ENCODE measurements around the gene MEIG1. TPM values are rescaled to one million over a fixed set of nuclear protein-coding genes. Genes with fewer than 3 reads are reported as not detected.
"Not testable (repeated sequence)": the region's sequence is repeated elsewhere in the genome, so short reads cannot be mapped to it uniquely, and the experiment has no call there.

MEIG1 gene
- polyA plus RNA-seq, 6 donors from 2014 or later: 0.99 to 2.2 (median 1.2) TPM; not detected in 3

GRCh38 chr10:14974153-14974998 lies 15.2 kb downstream of the MEIG1 start:
- DNase-seq; H3K9me3 Mint-ChIP-seq; H3K36me3 Mint-ChIP-seq; ATAC-seq (ENCODE audit: low read depth in 2 of 2); H3K4me3 Mint-ChIP-seq; H3K4me1 Mint-ChIP-seq: not testable (repeated sequence)
- Mint-ChIP-seq H3K27me3 (peaks cover 8 to 29% (median 14%) of the 10 kb centered on the region in 3 donors), H3K27ac (peak overlapping the region in 1 of 6 donors; percentile 10)

- Mint-ChIP-seq H3K36me3 (no peaks in the 10 kb centered on the region), H3K27ac (peak overlapping the region in 1 of 6 donors; percentile 44), H3K9me3 (no peaks in the 10 kb centered on the region), H3K27me3 (peaks cover 8 to 31% (median 14%) of the 10 kb centered on the region in 3 donors), H3K4me3 (no peak overlapping the region), H3K4me1 (peaks cover 2 to 10% (median 6%) of the 10 kb centered on the region in 3 donors)
- ATAC-seq (ENCODE audit: low read depth in 2 of 2): peak in 1 of 2 donors; percentile 28
- DNase-seq: no peak
Observed at GRCh38 chr10:14975672-14976273, 16.6 kb downstream of the MEIG1 start.

GRCh38 chr10:14982744-14983143 lies 23.6 kb downstream of the MEIG1 start:
- Mint-ChIP-seq H3K27me3 (peaks cover 12 to 37% (median 31%) of the 10 kb centered on the region in 3 donors), H3K36me3 (no peaks in the 10 kb centered on the region), H3K27ac (no peak overlapping the region), H3K4me3 (no peak overlapping the region), H3K4me1 (no peaks in the 10 kb centered on the region), H3K9me3 (no peaks in the 10 kb centered on the region)
- ATAC-seq (ENCODE audit: low read depth in 2 of 2) (no peak), DNase-seq (no peak)

- not testable (repeated sequence) for H3K9me3 Mint-ChIP-seq
Observed at GRCh38 chr10:14989552-14989951, 30.4 kb downstream of the MEIG1 start.

GRCh38 chr10:14991035-14991749 lies 32.0 kb downstream of the MEIG1 start:
- H3K27ac Mint-ChIP-seq: peak overlapping the region in 2 of 6 donors; percentile 76 to 86

More at GRCh38 chr10:14989552-14989951, 30.4 kb downstream of the MEIG1 start:
- not testable (repeated sequence) for H3K36me3 Mint-ChIP-seq; H3K4me1 Mint-ChIP-seq; H3K4me3 Mint-ChIP-seq; ATAC-seq (ENCODE audit: low read depth in 2 of 2); DNase-seq
- Mint-ChIP-seq H3K27me3 (peaks cover 6 to 36% (median 9%) of the 10 kb centered on the region in 3 donors), H3K27ac (peak overlapping the region in 2 of 6 donors; percentile 14 to 38)

GRCh38 chr10:14992336-14992735 lies 33.1 kb downstream of the MEIG1 start:
- H3K36me3 Mint-ChIP-seq; H3K4me1 Mint-ChIP-seq; H3K4me3 Mint-ChIP-seq; H3K27ac Mint-ChIP-seq; DNase-seq; ATAC-seq (ENCODE audit: low read depth in 2 of 2); H3K9me3 Mint-ChIP-seq: not testable (repeated sequence)
- peaks cover 0 to 18% (median 0%) of the 10 kb centered on the region in 3 donors for H3K27me3 Mint-ChIP-seq

More at GRCh38 chr10:14991035-14991749, 32.0 kb downstream of the MEIG1 start:
- not testable (repeated sequence) for H3K9me3 Mint-ChIP-seq; H3K4me1 Mint-ChIP-seq; H3K4me3 Mint-ChIP-seq; ATAC-seq (ENCODE audit: low read depth in 2 of 2); H3K36me3 Mint-ChIP-seq
- DNase-seq: peak; percentile 27
- peaks cover 6 to 28% (median 9%) of the 10 kb centered on the region in 3 donors for H3K27me3 Mint-ChIP-seq

GRCh38 chr10:14993500-14994455 lies 34.6 kb downstream of the MEIG1 start:
- not testable (repeated sequence) for DNase-seq; H3K9me3 Mint-ChIP-seq; H3K36me3 Mint-ChIP-seq; ATAC-seq (ENCODE audit: low read depth in 2 of 2); H3K4me3 Mint-ChIP-seq; H3K27ac Mint-ChIP-seq; H3K4me1 Mint-ChIP-seq
- H3K27me3 Mint-ChIP-seq: peaks cover 0 to 18% (median 0%) of the 10 kb centered on the region in 3 donors

- ATAC-seq (ENCODE audit: low read depth in 2 of 2): no peak
- Mint-ChIP-seq H3K4me3 (no peak overlapping the region), H3K27ac (no peak overlapping the region), H3K9me3 (peaks cover 0 to 5% (median 0%) of the 10 kb centered on the region in 7 donors), H3K27me3 (peaks cover 4 to 24% (median 11%) of the 10 kb centered on the region in 3 donors), H3K4me1 (peaks cover 0 to 8% (median 0%) of the 10 kb centered on the region in 3 donors), H3K36me3 (no peaks in the 10 kb centered on the region)
- no peak for DNase-seq
Observed at GRCh38 chr10:14995964-14996565, 36.9 kb downstream of the MEIG1 start.

- not testable (repeated sequence) for ATAC-seq (ENCODE audit: low read depth in 2 of 2); H3K36me3 Mint-ChIP-seq; DNase-seq; H3K4me3 Mint-ChIP-seq; H3K27ac Mint-ChIP-seq; H3K9me3 Mint-ChIP-seq; H3K4me1 Mint-ChIP-seq
- H3K27me3 Mint-ChIP-seq: peaks cover 0 to 16% (median 10%) of the 10 kb centered on the region in 3 donors
Observed at GRCh38 chr10:15013530-15013929, 54.3 kb downstream of the MEIG1 start.

- Mint-ChIP-seq H3K27me3 (peaks cover 0 to 16% (median 10%) of the 10 kb centered on the region in 3 donors), H3K4me3 (no peak overlapping the region), H3K4me1 (no peaks in the 10 kb centered on the region), H3K9me3 (no peaks in the 10 kb centered on the region), H3K36me3 (no peaks in the 10 kb centered on the region), H3K27ac (no peak overlapping the region)
- ATAC-seq (ENCODE audit: low read depth in 2 of 2) (no peak), DNase-seq (no peak)
Observed at GRCh38 chr10:15015451-15015850, 56.3 kb downstream of the MEIG1 start.

- not testable (repeated sequence) for ATAC-seq (ENCODE audit: low read depth in 2 of 2); H3K36me3 Mint-ChIP-seq; DNase-seq; H3K9me3 Mint-ChIP-seq; H3K4me3 Mint-ChIP-seq; H3K27me3 Mint-ChIP-seq; H3K4me1 Mint-ChIP-seq; H3K27ac Mint-ChIP-seq
Observed at GRCh38 chr10:15020966-15021365, 61.8 kb downstream of the MEIG1 start.
